ENCODE data around the gene IFT27. TPM values are rescaled to one million over a fixed set of nuclear protein-coding genes. Genes with fewer than 3 reads are reported as not detected.

The IFT27 gene
- total and polyA plus RNA-seq, 2 of the 4 experiments (the other 2 are of a cell fraction): 14.5 to 26.9 TPM

GRCh38 chr22:36767035-36767775 is 8.7 kb downstream of the IFT27 start:
- Histone ChIP-seq H4K5ac (ENCODE audit: low read depth, low read length) (no peak overlapping the region), H3K27me3 (ENCODE audit: control insufficient read depth, insufficient read depth, low read length) (no peaks in the 10 kb centered on the region), H4K91ac (ENCODE audit: insufficient read depth, low read depth, low read length) (no peak overlapping the region), H3K36me3 (ENCODE audit: control insufficient read depth, insufficient read depth, low read length) (peaks cover 17% of the 10 kb centered on the region), H2AFZ (replicated peaks; ENCODE audit: low read length, poor library complexity) (no peak overlapping the region), H2AK5ac (ENCODE audit: low read depth, low read length) (no peak overlapping the region), H3K4me3 (ENCODE audit: insufficient read depth, low read depth, low read length) (no peak overlapping the region), H3K4me1 (ENCODE audit: control insufficient read depth, insufficient read depth, low read length) (peaks cover 8% of the 10 kb centered on the region; the same call in 1 of the 2 replicates), H4K20me1 (ENCODE audit: insufficient read depth, low read length) (no peaks in the 10 kb centered on the region; the same call in 1 of the 2 replicates), H3K9me1 (ENCODE audit: insufficient read depth, low read length) (peaks cover 4% of the 10 kb centered on the region), H3K14ac (replicated peaks; ENCODE audit: low read depth, low read length) (no peak overlapping the region), H3K4ac (ENCODE audit: low read depth, low read length) (no peak overlapping the region), H2BK20ac (ENCODE audit: low read depth, low read length) (no peak overlapping the region), H3K56ac (ENCODE audit: extremely low read depth, insufficient read depth, low read length) (no peak overlapping the region), H3K27ac (ENCODE audit: insufficient read depth, low read length) (no peak overlapping the region), H2BK5ac (ENCODE audit: low read depth, low read length, poor library complexity, severe bottlenecking) (no peak overlapping the region), H2AK9ac (replicated peaks; ENCODE audit: low read depth, low read length, poor library complexity) (peak overlapping the region; percentile 23), H3K4me2 (ENCODE audit: low read depth, low read length) (no peak overlapping the region), H2BK15ac (ENCODE audit: low read depth, low read length) (no peak overlapping the region), H3K23ac (ENCODE audit: low read depth, low read length) (no peak overlapping the region), H4K8ac (ENCODE audit: low read depth in 2 of 2, low read length in 2 of 2) (no peak overlapping the region), H3K9me3 (ENCODE audit: control insufficient read depth, insufficient read depth, low read length) (no peaks in the 10 kb centered on the region), H3K79me1 (ENCODE audit: low read depth in 1 of 2, low read length in 2 of 2) (0 out of 4 replicates have a peak, but pooled peaks cover 0 to 3% of the 10 kb centered on the region in 2 experiments), H2BK120ac (ENCODE audit: low read depth, low read length) (no peak overlapping the region), H3K9ac (ENCODE audit: low read depth, low read length) (no peak overlapping the region), H3K18ac (ENCODE audit: low read depth, low read length) (no peak overlapping the region)
- DNase-seq: no peak
- no peak for ATAC-seq (ENCODE audit: low read depth)
- dilution Hi-C loops (cut with HindIII; ENCODE audit: low sequenced_read_pairs, unreplicated experiment) (no loop called here), in situ Hi-C loops (cut with MboI; ENCODE audit: low sequenced_read_pairs) (no loop called here), intact Hi-C loops (cut with micrococcal nuclease) (no loop called here)
- ChIA-PET CTCF (no interaction called here), POLR2A (ENCODE audit: unreplicated experiment) (interaction anchor here (1.4 kb wide), 1 partner anchor 9 kb away, joined by 4 read pairs; the partner anchor contains the start of gene IFT27)
- TF ChIP-seq NFE2L2 (IDR thresholded peaks at IDR 0.05; ENCODE audit: low read depth, low read length) (no peak), CTCF (conservative IDR thresholded peaks at IDR 0.05; ENCODE audit: low read depth, low read length) (no peak), CHD1 (IDR thresholded peaks at IDR 0.05; ENCODE audit: low read depth, low read length) (no peak)
- TF ChIP-seq, protein P1, sequence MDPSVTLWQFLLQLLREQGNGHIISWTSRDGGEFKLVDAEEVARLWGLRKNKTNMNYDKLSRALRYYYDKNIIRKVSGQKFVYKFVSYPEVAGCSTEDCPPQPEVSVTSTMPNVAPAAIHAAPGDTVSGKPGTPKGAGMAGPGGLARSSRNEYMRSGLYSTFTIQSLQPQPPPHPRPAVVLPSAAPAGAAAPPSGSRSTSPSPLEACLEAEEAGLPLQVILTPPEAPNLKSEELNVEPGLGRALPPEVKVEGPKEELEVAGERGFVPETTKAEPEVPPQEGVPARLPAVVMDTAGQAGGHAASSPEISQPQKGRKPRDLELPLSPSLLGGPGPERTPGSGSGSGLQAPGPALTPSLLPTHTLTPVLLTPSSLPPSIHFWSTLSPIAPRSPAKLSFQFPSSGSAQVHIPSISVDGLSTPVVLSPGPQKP (IDR thresholded peaks at IDR 0.05; ENCODE audit: borderline replicate concordance, low read depth, low read length): no peak
- WGBS, 2 experiments (ENCODE audit: extremely low coverage in 2 of 2, insufficient read length in 1 of 2): 96% methylated on average over 3 of the region's 10 CpGs; no CpG with 5 or more reads in 1 of the 2 experiments
- no TSS peak for BruUV-seq (replicated peaks)

All from IMR-90 (cell line).